Activated gamma-delta T cell treated with Interleukin-2 at 50 U/mL for 16 hours (primary cell): ENCODE data around the gene TNP1.

Experiments
- DNase-seq: peaks from one replicate; pipeline ENCODE4 v3.0.0-alpha.2; 2020

Gene TNP1

GRCh38 chr2:216837740-216838139 is 22.1 kb downstream of the TNP1 start:
- DNase-seq, result no peak

GRCh38 chr2:216833061-216833460 is 26.8 kb downstream of the TNP1 start:
- DNase-seq, result no peak

- DNase-seq, result no peak
These were observed 29.5 kb downstream of the TNP1 start for GRCh38 chr2:216830346-216830745.

GRCh38 chr2:216829533-216829932 is 30.3 kb downstream of the TNP1 start:
- no peak for DNase-seq

GRCh38 chr2:216827073-216827720 is 32.7 kb downstream of the TNP1 start:
- no peak for DNase-seq

- DNase-seq, result no peak
These were observed 37.4 kb downstream of the TNP1 start for GRCh38 chr2:216822470-216822869.

GRCh38 chr2:216820709-216821108 is 39.2 kb downstream of the TNP1 start:
- no peak for DNase-seq

GRCh38 chr2:216819766-216820165 is 40.1 kb downstream of the TNP1 start:
- no peak for DNase-seq

- DNase-seq, result no peak
These were observed 40.8 kb downstream of the TNP1 start for GRCh38 chr2:216819055-216819454.

- DNase-seq, result no peak
These were observed 49.3 kb downstream of the TNP1 start for GRCh38 chr2:216810399-216811160.
